H9 (cell line): ENCODE data around the gene AFAP1L2. TPM values are rescaled to one million over a fixed set of nuclear protein-coding genes. Genes with fewer than 3 reads are reported as not detected.

ENCODE experiments used
- DNase-seq: peaks from one replicate; pipeline ENCODE4 v3.0.0-alpha.2; 2017
- H2AFZ ChIP-seq: one replicate; pipeline ENCODE4 v1.6.1; 2013; ENCODE audit warnings: mild to moderate bottlenecking, low read length, control low read depth, moderate library complexity
- H2AK5ac ChIP-seq: 2 replicates; pipeline ENCODE4 v1.6.1; 2013; ENCODE audit warnings: low read length, control low read depth, mixed read lengths; ENCODE audit not compliant: insufficient read length
- H2BK120ac ChIP-seq: one replicate; pipeline ENCODE4 v1.6.1; 2013; ENCODE audit warnings: low read depth, mild to moderate bottlenecking, low read length, control low read depth, inconsistent platforms; ENCODE audit not compliant: poor library complexity, severe bottlenecking
- H2BK12ac ChIP-seq: 2 replicates; pipeline ENCODE4 v1.6.1; 2013; ENCODE audit warnings: low read length, control low read depth, mixed read lengths, low read depth; ENCODE audit not compliant: insufficient read length
- H2BK15ac ChIP-seq: 2 replicates; pipeline ENCODE4 v1.6.1; 2013; ENCODE audit warnings: low read depth, low read length, control low read depth
- H2BK20ac ChIP-seq: one replicate; pipeline ENCODE4 v1.6.1; 2013; ENCODE audit warnings: low read depth, mild to moderate bottlenecking, low read length, control low read depth, inconsistent platforms; ENCODE audit not compliant: poor library complexity, severe bottlenecking
- H2BK5ac ChIP-seq: 2 replicates; pipeline ENCODE4 v1.6.1; 2013; ENCODE audit warnings: low read length, control low read depth, mixed read lengths; ENCODE audit not compliant: insufficient read length
- H3K14ac ChIP-seq: 2 replicates; pipeline ENCODE4 v1.6.1; 2013; ENCODE audit warnings: low read length, control low read depth; ENCODE audit not compliant: insufficient read depth
- H3K18ac ChIP-seq: 2 replicates; pipeline ENCODE4 v1.6.1; 2013; ENCODE audit warnings: low read depth, mild to moderate bottlenecking, mixed read lengths, low read length, control low read depth; ENCODE audit not compliant: insufficient read length
- H3K23ac ChIP-seq: 2 replicates; pipeline ENCODE4 v1.6.1; 2013; ENCODE audit warnings: low read length, control low read depth, mixed read lengths, low read depth; ENCODE audit not compliant: insufficient read length
- H3K23me2 ChIP-seq: 2 replicates; pipeline ENCODE4 v1.6.1; 2013; ENCODE audit warnings: low read depth, mild to moderate bottlenecking, mixed read lengths, low read length, control low read depth; ENCODE audit not compliant: insufficient read length, poor library complexity, severe bottlenecking
- H3K27ac ChIP-seq: 2 replicates; pipeline ENCODE4 v1.5.1; 2013; ENCODE audit warnings: low read length, control low read depth, mixed read lengths, low read depth; ENCODE audit not compliant: insufficient read length
- H3K27me3 ChIP-seq: 2 replicates; pipeline ENCODE4 v1.6.1; 2013; ENCODE audit warnings: low read length, control low read depth, inconsistent platforms; ENCODE audit not compliant: insufficient read depth
- H3K4ac ChIP-seq: 2 replicates; pipeline ENCODE4 v1.6.1; 2013; ENCODE audit warnings: low read depth, mild to moderate bottlenecking, control low read depth, inconsistent platforms, low read length, moderate library complexity
- H3K4me1 ChIP-seq: 2 replicates; pipeline ENCODE4 v1.6.1; 2013; ENCODE audit warnings: low read length, control low read depth, inconsistent platforms; ENCODE audit not compliant: insufficient read depth
- H3K4me2 ChIP-seq: 2 replicates; pipeline ENCODE4 v1.6.1; 2013; ENCODE audit warnings: low read length, control low read depth, mixed read lengths; ENCODE audit not compliant: insufficient read length, insufficient read depth
- H3K56ac ChIP-seq: 2 replicates; pipeline ENCODE4 v1.6.1; 2013; ENCODE audit warnings: low read depth, mild to moderate bottlenecking, mixed read lengths, low read length, control low read depth; ENCODE audit not compliant: insufficient read length
- H3K79me1 ChIP-seq: 2 replicates; pipeline ENCODE4 v1.6.1; 2013; ENCODE audit warnings: low read depth, mild to moderate bottlenecking, moderate library complexity, low read length, control low read depth, inconsistent platforms; ENCODE audit not compliant: insufficient read depth, poor library complexity, severe bottlenecking
- H3K79me2 ChIP-seq: 2 replicates; pipeline ENCODE4 v1.6.1; 2013; ENCODE audit warnings: low read length, control low read depth, inconsistent platforms; ENCODE audit not compliant: insufficient read depth
- H3K9ac ChIP-seq: 2 replicates; pipeline ENCODE4 v1.6.1; 2013; ENCODE audit warnings: low read length, control low read depth, mixed read lengths; ENCODE audit not compliant: insufficient read length; ENCODE audit errors: extremely low read depth
- H3K9me3 ChIP-seq: one replicate; pipeline ENCODE4 v1.6.1; 2013; ENCODE audit warnings: low read depth, low read length, inconsistent platforms; ENCODE audit not compliant: control insufficient read depth
- H3T11ph ChIP-seq: one replicate; pipeline ENCODE4 v1.6.1; 2013; ENCODE audit warnings: mild to moderate bottlenecking, low read length, control low read depth, inconsistent platforms
- H4K20me1 ChIP-seq: one replicate; pipeline ENCODE4 v1.6.1; 2013; ENCODE audit not compliant: control insufficient read depth, insufficient read length, insufficient read depth
- H4K5ac ChIP-seq: 2 replicates; pipeline ENCODE4 v1.6.1; 2013; ENCODE audit warnings: low read depth, mild to moderate bottlenecking, mixed read lengths, low read length, control low read depth; ENCODE audit not compliant: insufficient read length
- H4K8ac ChIP-seq: replicated peaks from 2 replicates; pipeline ENCODE4 v1.6.1; 2013; ENCODE audit warnings: low read length, control low read depth, mixed read lengths, low read depth; ENCODE audit not compliant: insufficient read length
- H4K91ac ChIP-seq: 2 replicates; pipeline ENCODE4 v1.6.1; 2013; ENCODE audit warnings: low read depth, mild to moderate bottlenecking, moderate library complexity, mixed read lengths, low read length, control low read depth; ENCODE audit not compliant: insufficient read length
- H3K27ac Mint-ChIP-seq, 3 experiments: 2 replicates in 2 of 3; 3 replicates in 1 of 3; pipeline ENCODE4 v1.8.0; 2020 to 2021; ENCODE audit warnings: mixed read lengths in 3 of 3, mild to moderate bottlenecking in 1 of 3, moderate library complexity in 1 of 3
- H3K27me3 Mint-ChIP-seq: 2 replicates; pipeline ENCODE4 v1.8.0; 2021; ENCODE audit warnings: low read depth, mild to moderate bottlenecking, moderate library complexity, mixed read lengths
- H3K36me3 Mint-ChIP-seq, 3 experiments: 2 replicates in 2 of 3; 3 replicates in 1 of 3; pipeline ENCODE4 v1.8.0; 2020 to 2021; ENCODE audit warnings: low read depth in 3 of 3, mixed read lengths in 3 of 3; ENCODE audit not compliant: insufficient read depth in 1 of 3
- H3K4me1 Mint-ChIP-seq, 2 experiments: 2 replicates each; pipeline ENCODE4 v1.8.0; 2020; ENCODE audit warnings: mixed read lengths in 2 of 2
- H3K4me3 Mint-ChIP-seq, 2 experiments: 2 replicates in 1 of 2; 3 replicates in 1 of 2; pipeline ENCODE4 v1.8.0; 2020 to 2021; ENCODE audit warnings: mild to moderate bottlenecking in 2 of 2, mixed read lengths in 2 of 2, moderate library complexity in 1 of 2
- H3K9me3 Mint-ChIP-seq, 2 experiments: 2 replicates in 1 of 2; 3 replicates in 1 of 2; pipeline ENCODE4 v1.8.0; 2020; ENCODE audit warnings: mild to moderate bottlenecking in 2 of 2, mixed read lengths in 2 of 2, moderate library complexity in 1 of 2
- CTCF ChIP-seq: fragments of 200-600 bp; sonication (generic); conservative IDR thresholded peaks from 3 replicates; pipeline ENCODE4 v1.8.0; 2021; ENCODE audit warnings: antibody characterized with exemption, mild to moderate bottlenecking
- WGBS: extraction: QIAGEN DNeasy Blood & Tissue Kit; methylation state at CpG from one replicate; pipeline ENCODE4 v1.1.7; 2013; ENCODE audit warnings: missing lambda C conversion rate, low lambda C conversion rate, mixed read lengths; ENCODE audit not compliant: insufficient read length; ENCODE audit errors: extremely low coverage; 5-methylcytosine and 5-hydroxymethylcytosine counted together
- total RNA-seq: library from RNA; stranded (reverse); gene quantifications from 2 replicates; pipeline ENCODE4 v1.2.1, GENCODE V29; 2021

Gene AFAP1L2
- total RNA-seq, 1 experiment from 2014 or later, result 0.77 TPM

GRCh38 chr10:114345701-114346100 is 58.6 kb downstream of the AFAP1L2 start:
- WGBS, result no CpG with 5 or more reads among the region's 10 CpGs
- no peak overlapping the region for H2BK120ac ChIP-seq

More at GRCh38 chr10:114345701-114346100, 58.6 kb downstream of the AFAP1L2 start:
- no peak for DNase-seq
- Histone ChIP-seq H2BK20ac (no peak overlapping the region), H3K9me3 (no peaks in the 10 kb centered on the region), H3K4me2 (no peak overlapping the region), H2BK12ac (no peak overlapping the region), H2AFZ (no peak overlapping the region), H3K23ac (no peak overlapping the region), H4K8ac (no peak overlapping the region), H3K18ac (no peak overlapping the region), H3K79me1 (no peaks in the 10 kb centered on the region), H3K79me2 (no peaks in the 10 kb centered on the region), H2AK5ac (no peak overlapping the region), H3K27me3 (no peaks in the 10 kb centered on the region), H3K23me2 (no peaks in the 10 kb centered on the region), H3K56ac (no peak overlapping the region), H3K27ac (no peak overlapping the region), H3K9ac (no peak overlapping the region), H2BK15ac (no peak overlapping the region), H4K5ac (no peak overlapping the region), H2BK5ac (no peak overlapping the region), H4K91ac (no peak overlapping the region), H3K14ac (no peak overlapping the region; the same call in 1 of the 2 replicates), H3K4me1 (no peaks in the 10 kb centered on the region; the same call in 1 of the 2 replicates), H3T11ph (no peak overlapping the region), H3K4ac (no peak overlapping the region), H4K20me1 (no peaks in the 10 kb centered on the region)
- peak overlapping the region in 1 of 3 experiments; percentile 93; a peak in 1 of 7 replicates for H3K27ac Mint-ChIP-seq
- H3K4me3 Mint-ChIP-seq, result no peak overlapping the region
- H3K36me3 Mint-ChIP-seq, result no peaks in the 10 kb centered on the region
- peaks cover 16% of the 10 kb centered on the region for H3K27me3 Mint-ChIP-seq
- H3K9me3 Mint-ChIP-seq, result no peaks in the 10 kb centered on the region
- no peak for TF ChIP-seq CTCF
- peaks cover 24 to 27% of the 10 kb centered on the region in 2 experiments for H3K4me1 Mint-ChIP-seq
